AG09319 (cell line): ENCODE data around the gene ZIC5.

Experiments
- DNase-seq: peaks from one replicate; pipeline ENCODE4 v3.0.0-alpha.2; 2010; ENCODE audit warnings: low read depth; ENCODE audit errors: extremely low read depth
- TF ChIP-seq, protein P1 (sequence below): IDR thresholded peaks from 2 replicates; pipeline ENCODE4 v1.5.1; 2011; ENCODE audit warnings: low read depth, mild to moderate bottlenecking, inconsistent platforms, low read length, moderate library complexity

Gene ZIC5

DNA sequence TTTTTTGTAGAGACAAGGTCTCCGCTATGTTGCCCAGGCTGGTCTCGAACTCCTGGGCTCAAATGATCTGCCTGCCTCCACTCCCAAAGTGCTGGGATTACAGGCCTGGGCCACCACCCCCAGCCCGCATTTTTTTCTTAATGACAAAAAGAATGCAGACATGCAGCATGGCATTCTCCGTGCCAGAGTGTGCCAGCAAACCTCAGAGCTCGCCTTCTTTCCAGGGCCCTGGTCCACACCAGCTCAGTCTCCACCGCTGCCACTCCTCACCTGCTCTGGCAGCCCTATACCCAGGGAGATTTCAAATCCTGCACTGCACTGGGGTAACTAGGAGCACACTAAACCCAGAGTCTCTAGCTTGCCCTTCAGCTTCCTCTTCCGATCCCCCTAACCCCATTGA, 41.7 kb downstream of the ZIC5 start:
- TF ChIP-seq, protein P1, sequence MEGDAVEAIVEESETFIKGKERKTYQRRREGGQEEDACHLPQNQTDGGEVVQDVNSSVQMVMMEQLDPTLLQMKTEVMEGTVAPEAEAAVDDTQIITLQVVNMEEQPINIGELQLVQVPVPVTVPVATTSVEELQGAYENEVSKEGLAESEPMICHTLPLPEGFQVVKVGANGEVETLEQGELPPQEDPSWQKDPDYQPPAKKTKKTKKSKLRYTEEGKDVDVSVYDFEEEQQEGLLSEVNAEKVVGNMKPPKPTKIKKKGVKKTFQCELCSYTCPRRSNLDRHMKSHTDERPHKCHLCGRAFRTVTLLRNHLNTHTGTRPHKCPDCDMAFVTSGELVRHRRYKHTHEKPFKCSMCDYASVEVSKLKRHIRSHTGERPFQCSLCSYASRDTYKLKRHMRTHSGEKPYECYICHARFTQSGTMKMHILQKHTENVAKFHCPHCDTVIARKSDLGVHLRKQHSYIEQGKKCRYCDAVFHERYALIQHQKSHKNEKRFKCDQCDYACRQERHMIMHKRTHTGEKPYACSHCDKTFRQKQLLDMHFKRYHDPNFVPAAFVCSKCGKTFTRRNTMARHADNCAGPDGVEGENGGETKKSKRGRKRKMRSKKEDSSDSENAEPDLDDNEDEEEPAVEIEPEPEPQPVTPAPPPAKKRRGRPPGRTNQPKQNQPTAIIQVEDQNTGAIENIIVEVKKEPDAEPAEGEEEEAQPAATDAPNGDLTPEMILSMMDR, result no peak
- no peak for DNase-seq

GRCh38 chr13:99926014-99926731, 45.4 kb downstream of the ZIC5 start:
- TF ChIP-seq, protein P1, result no peak
- no peak for DNase-seq

DNA sequence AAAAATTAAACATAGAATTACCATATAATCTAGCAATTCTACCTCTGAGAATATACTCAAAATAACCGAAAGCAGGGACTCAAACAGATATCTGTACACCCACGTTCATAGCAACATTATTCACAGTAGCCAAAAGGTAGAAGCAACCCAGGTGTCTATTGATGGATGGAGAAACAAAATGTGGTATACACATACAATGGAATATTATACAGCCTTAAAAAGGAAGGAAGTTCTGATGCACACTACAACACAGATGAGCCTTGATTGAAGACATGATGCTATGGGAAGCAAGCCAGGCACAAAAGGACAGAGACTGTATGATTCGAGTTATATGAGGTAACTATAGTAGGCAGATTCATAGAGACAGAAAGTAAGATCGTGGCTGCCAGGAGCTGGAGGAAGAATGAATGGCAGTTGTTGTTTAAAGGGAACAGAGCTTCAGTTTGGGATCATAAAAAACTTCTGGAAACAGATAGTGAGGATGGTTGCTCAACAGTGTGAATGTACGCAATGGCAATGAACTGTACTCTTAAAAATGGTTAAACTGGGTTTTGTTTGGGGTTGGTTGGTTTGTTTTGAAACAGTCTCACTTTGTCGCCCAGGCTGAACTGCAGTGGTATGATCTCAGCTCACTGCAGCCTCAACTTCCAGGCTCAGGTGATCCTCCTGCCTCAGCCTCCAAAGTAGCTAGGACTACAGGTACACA, 47.5 kb downstream of the ZIC5 start:
- TF ChIP-seq, protein P1, result no peak
- DNase-seq, result no peak

- TF ChIP-seq, protein P1, result no peak
- no peak for DNase-seq
Observed at GRCh38 chr13:99922631-99923404, 48.7 kb downstream of the ZIC5 start.

- TF ChIP-seq, protein P1, result no peak
- no peak for DNase-seq
Observed at GRCh38 chr13:99919132-99919531, 52.4 kb downstream of the ZIC5 start.

- peak; percentile 48 for DNase-seq
- TF ChIP-seq, protein P1, result peak; percentile 99
Observed at GRCh38 chr13:99916366-99917103, 55.0 kb downstream of the ZIC5 start.
